HCT116 (cell line): ENCODE data around the gene KIF5A. TPM values are rescaled to one million over a fixed set of nuclear protein-coding genes. Genes with fewer than 3 reads are reported as not detected.

Experiments used
- ATAC-seq: fragments of 200-7000 bp; cut with Tn5 transposase; 2 replicates; pipeline ENCODE4 v1.9.1; 2020; ENCODE audit warnings: mild to moderate bottlenecking, moderate library complexity
- BruUV-seq: library from RNA; stranded (reverse); fragments of 400-500 nt; replicated peaks from 2 replicates; lab custom pipeline; 2021; lab: Mats Ljungman, UMichigan
- CTCF ChIA-PET: fragments of 300-600 bp; sonication (Branson Sonifier 250); formaldehyde crosslinking; loops from one replicate; lab custom pipeline; 2021; ENCODE audit warnings: antibody characterized with exemption; lab: Charles Lee
- POLR2A ChIA-PET: fragments of 300-600, 350-600 bp; sonication (Branson Sonifier 250); formaldehyde crosslinking; loops from one replicate; lab custom pipeline; 2021; ENCODE audit warnings: antibody characterized with exemption; lab: Charles Lee
- RAD21 ChIA-PET, 2 experiments: fragments of 300-600 bp; sonication (Branson Sonifier 250); formaldehyde crosslinking; loops; one replicate each; lab custom pipeline; 2023; ENCODE audit warnings: low total read pairs in 2 of 2; ENCODE audit not compliant: uncharacterized antibody in 2 of 2, unreplicated experiment in 2 of 2, low non-redundant PET in 1 of 2; lab: Charles Lee
- DNase-seq: peaks from one replicate; pipeline ENCODE4 v3.0.0-alpha.2; 2010; ENCODE audit warnings: low read depth, low spot score
- H2AFZ ChIP-seq: fragments of 200-600 bp; shearing (Covaris generic), sonication (generic); 2 replicates; pipeline ENCODE4 v1.6.1; 2017; ENCODE audit warnings: low read depth, mixed run types, mixed read lengths, antibody characterized with exemption, low read length; ENCODE audit not compliant: poor library complexity, severe bottlenecking
- H3K27ac ChIP-seq: 2 replicates; pipeline ENCODE4 v1.5.1; 2012; ENCODE audit warnings: low read depth, low read length
- H3K27me3 ChIP-seq: fragments of 200-600 bp; sonication (generic); 2 replicates; pipeline ENCODE4 v1.6.1; 2016; ENCODE audit warnings: mixed run types, low read length, mixed read lengths; ENCODE audit not compliant: insufficient read depth
- H3K36me3 ChIP-seq, 2 experiments: fragments of 200-500 bp in 1 of 2; fragments of 200-600 bp in 1 of 2; sonication (Bioruptor generic) in 1 of 2; sonication (generic) in 1 of 2; 2 replicates each; pipeline versions ENCODE4 v1.5.1 to v1.6.1; 2014 to 2016; ENCODE audit warnings: low read length in 2 of 2, inconsistent platforms in 1 of 2, mixed read lengths in 1 of 2, mixed run types in 1 of 2; ENCODE audit not compliant: insufficient read depth in 2 of 2, control insufficient read depth in 1 of 2
- H3K4me1 ChIP-seq, 2 experiments: fragments of 200-600 bp in 1 of 2; sonication (generic) in 1 of 2; 2 replicates each; pipeline versions ENCODE4 v1.5.1 to v1.6.1; 2012 to 2017; ENCODE audit warnings: low read length in 2 of 2, inconsistent platforms in 1 of 2, mild to moderate bottlenecking in 1 of 2, mixed read lengths in 1 of 2, mixed run types in 1 of 2, moderate library complexity in 1 of 2; ENCODE audit not compliant: insufficient read depth in 2 of 2, control insufficient read depth in 1 of 2
- H3K4me2 ChIP-seq: fragments of 200-600 bp; sonication (generic); 2 replicates; pipeline ENCODE4 v1.6.1; 2017; ENCODE audit warnings: mixed run types, low read length, mixed read lengths
- H3K4me3 ChIP-seq, 2 experiments: fragments of 200-600 bp in 1 of 2; sonication (generic) in 1 of 2; replicated peaks in 1 of 2; 2 replicates each; pipeline ENCODE4 v1.5.1; 2011 to 2016; ENCODE audit warnings: low read length in 2 of 2, control low read depth in 1 of 2, low read depth in 1 of 2, mild to moderate bottlenecking in 1 of 2, mixed read lengths in 1 of 2, mixed run types in 1 of 2
- H3K79me2 ChIP-seq: fragments of 200-600 bp; sonication (generic); 2 replicates; pipeline ENCODE4 v1.6.1; 2017; ENCODE audit warnings: mild to moderate bottlenecking, mixed run types, low read length, moderate library complexity, mixed read lengths; ENCODE audit not compliant: insufficient read depth
- H3K9ac ChIP-seq: fragments of 200-600 bp; sonication (generic); 2 replicates; pipeline ENCODE4 v1.6.1; 2016; ENCODE audit warnings: low read length, mixed read lengths
- H3K9me2 ChIP-seq: fragments of 200-600 bp; sonication (generic), shearing (Covaris generic); 2 replicates; pipeline ENCODE4 v1.6.1; 2017; ENCODE audit warnings: mixed run types, mild to moderate bottlenecking, moderate library complexity; ENCODE audit not compliant: insufficient read depth
- H3K9me3 ChIP-seq, 2 experiments: fragments of 200-500 bp in 1 of 2; fragments of 200-600 bp in 1 of 2; sonication (Bioruptor generic) in 1 of 2; sonication (generic) in 1 of 2; 2 replicates each; pipeline ENCODE4 v1.6.1; 2014 to 2017; ENCODE audit warnings: low read length in 2 of 2, mixed read lengths in 2 of 2, inconsistent platforms in 1 of 2, low read depth in 1 of 2, mild to moderate bottlenecking in 1 of 2, mixed run types in 1 of 2, moderate library complexity in 1 of 2; ENCODE audit not compliant: control insufficient read depth in 1 of 2, insufficient read depth in 1 of 2
- H4K20me1 ChIP-seq: fragments of 200-600 bp; sonication (generic), shearing (Covaris generic); 2 replicates; pipeline ENCODE4 v1.6.1; 2017; ENCODE audit warnings: mixed run types, mild to moderate bottlenecking, moderate library complexity; ENCODE audit not compliant: insufficient read depth
- CBX3 ChIP-seq: IDR thresholded peaks from 2 replicates; pipeline ENCODE4 v1.6.1; 2012; ENCODE audit warnings: low read depth
- CEBPB ChIP-seq: IDR thresholded peaks from 2 replicates; pipeline ENCODE4 v1.6.1; 2012; ENCODE audit warnings: low read depth
- CTCF ChIP-seq, 3 experiments: fragments of 200-600 bp in 1 of 3; sonication (generic) in 1 of 3; IDR thresholded peaks in 2 of 3; conservative IDR thresholded peaks in 1 of 3; 2 replicates each; pipeline ENCODE4 v1.5.1; 2012 to 2017; ENCODE audit warnings: low read depth in 2 of 3, low read length in 2 of 3, antibody characterized with exemption in 1 of 3, borderline replicate concordance in 1 of 3, control low read depth in 1 of 3, mild to moderate bottlenecking in 1 of 3, mixed read lengths in 1 of 3, mixed run types in 1 of 3, moderate library complexity in 1 of 3; ENCODE audit not compliant: insufficient read depth in 1 of 3
- EGR1 ChIP-seq: IDR thresholded peaks from 2 replicates; pipeline ENCODE4 v1.6.1; 2012; ENCODE audit warnings: low read depth
- ELF1 ChIP-seq: IDR thresholded peaks from 2 replicates; pipeline ENCODE4 v1.6.1; 2012; ENCODE audit warnings: low read depth, borderline replicate concordance
- EZH2phosphoT487 ChIP-seq: fragments of 200-600 bp; IDR thresholded peaks from 2 replicates; pipeline ENCODE4 v1.6.1; 2018; ENCODE audit warnings: antibody characterized with exemption, borderline replicate concordance
- POLR2A ChIP-seq: IDR thresholded peaks from 2 replicates; pipeline ENCODE4 v1.7.0; 2011; ENCODE audit warnings: borderline replicate concordance; ENCODE audit not compliant: insufficient read depth, insufficient read length; ENCODE audit errors: extremely low read depth
- POLR2AphosphoS5 ChIP-seq: IDR thresholded peaks from 2 replicates; pipeline ENCODE4 v1.6.1; 2011; ENCODE audit warnings: mild to moderate bottlenecking, low read depth, low read length, moderate library complexity
- RAD21 ChIP-seq: IDR thresholded peaks from 2 replicates; pipeline ENCODE4 v1.6.1; 2012; ENCODE audit warnings: low read depth, mild to moderate bottlenecking
- REST ChIP-seq: IDR thresholded peaks from 2 replicates; pipeline ENCODE4 v1.6.1; 2012; ENCODE audit warnings: low read depth
- SRF ChIP-seq: IDR thresholded peaks from 2 replicates; pipeline ENCODE4 v1.6.1; 2012; ENCODE audit warnings: low read depth
- intact Hi-C: fragments of 100-400 bp; cut with micrococcal nuclease; formaldehyde crosslinking; loops from 2 replicates; pipeline ENCODE4 v1.10.0; 2022
- total RNA-seq: library from RNA; stranded (reverse); gene quantifications from one replicate; pipeline ENCODE4 v1.2.1, GENCODE V29; 2021; ENCODE audit not compliant: unreplicated experiment

The KIF5A gene
- total RNA-seq, 1 experiment from 2014 or later, result 5.2 TPM

DNA sequence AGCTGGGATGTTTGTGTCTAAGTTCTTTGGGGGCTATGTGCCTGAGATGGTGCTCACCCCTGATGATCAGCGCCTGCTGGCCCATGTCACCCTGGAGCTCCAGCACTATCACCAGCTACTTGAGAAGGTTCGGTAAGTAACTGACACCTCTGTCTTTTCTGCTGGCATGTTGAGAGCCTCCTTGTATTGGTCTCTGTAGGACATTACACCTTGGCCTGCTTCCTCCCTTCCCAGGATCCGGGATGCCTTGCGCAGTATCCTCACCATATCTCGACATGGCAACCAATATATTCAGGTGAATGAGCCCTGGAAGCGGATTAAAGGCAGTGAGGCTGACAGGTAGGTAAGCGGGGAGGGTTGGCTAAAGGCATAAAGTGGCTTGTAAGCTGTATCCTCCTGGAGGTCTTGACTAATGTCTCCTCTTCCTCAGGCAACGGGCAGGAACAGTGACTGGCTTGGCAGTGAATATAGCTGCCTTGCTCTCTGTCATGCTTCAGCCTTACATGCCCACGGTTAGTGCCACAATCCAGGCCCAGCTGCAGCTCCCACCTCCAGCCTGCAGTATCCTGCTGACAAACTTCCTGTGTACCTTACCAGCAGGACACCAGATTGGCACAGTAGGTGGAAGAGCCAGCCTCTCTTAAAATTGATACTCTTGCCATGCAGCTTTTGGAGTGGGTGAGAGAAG is 35.0 kb upstream of the KIF5A start:
- H3K4me3 ChIP-seq, result no peak overlapping the region
- ATAC-seq (no peak), DNase-seq (no peak)
- H3K36me3 ChIP-seq, result peaks cover 51 to 59% of the 10 kb centered on the region in 2 experiments; a peak in 3 of 4 replicates
- ChIA-PET CTCF (no interaction called here), RAD21 (no interaction called here), POLR2A (interaction anchor here (0.8 to 2.4 kb wide), 3 partner anchors 10 to 212 kb away, joined by 3 to 8 read pairs (median 4); no protein-coding TSS in a partner anchor)
- peaks cover 7% of the 10 kb centered on the region; the same call in 1 of the 2 replicates for H4K20me1 ChIP-seq
- H3K9me2 ChIP-seq, result no peaks in the 10 kb centered on the region
- TF ChIP-seq POLR2AphosphoS5 (peak; percentile 54), SRF (no peak), POLR2A (no peak), ELF1 (no peak)
- H3K9ac ChIP-seq, result no peak overlapping the region
- no TSS peak for BruUV-seq
- intact Hi-C loops, result no loop called here
- H2AFZ ChIP-seq, result no peak overlapping the region
- peak overlapping the region; percentile 40; the same call in 1 of the 2 replicates for H3K27ac ChIP-seq
- no peak overlapping the region for H3K4me2 ChIP-seq
- peaks cover 41% of the 10 kb centered on the region for H3K79me2 ChIP-seq
- H3K9me3 ChIP-seq, result no peaks in the 10 kb centered on the region
- no peaks in the 10 kb centered on the region for H3K27me3 ChIP-seq
- H3K4me1 ChIP-seq, result peaks cover 4 to 20% of the 10 kb centered on the region in 2 experiments; a peak in 3 of 4 replicates

DNA sequence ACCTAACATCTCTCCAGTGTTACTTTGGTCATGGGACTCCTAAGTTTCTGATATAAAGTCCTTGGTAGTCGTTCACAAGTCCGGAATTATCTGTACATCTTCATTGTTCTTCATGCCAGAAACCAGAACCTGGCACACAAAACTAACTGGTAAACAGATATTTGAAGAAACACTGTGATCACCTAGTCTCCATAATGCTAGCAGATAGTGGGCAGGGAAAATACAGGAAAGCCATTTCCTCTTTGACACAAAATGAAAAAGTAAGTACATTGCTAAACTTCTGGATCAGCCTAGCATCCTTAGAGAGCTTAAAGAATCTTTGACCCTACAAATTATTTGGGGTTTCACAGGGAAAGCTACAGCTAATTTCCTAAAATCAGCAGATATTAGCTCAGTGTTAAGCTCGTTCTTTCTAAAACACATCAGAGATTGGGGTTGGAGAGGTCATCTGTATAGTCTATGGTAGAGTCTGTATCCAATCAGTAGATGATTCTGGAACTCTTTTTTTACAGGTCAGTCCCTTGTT is 34.4 kb upstream of the KIF5A start:
- Histone ChIP-seq H3K9ac (no peak overlapping the region), H2AFZ (no peak overlapping the region), H4K20me1 (peaks cover 7% of the 10 kb centered on the region; the same call in 1 of the 2 replicates), H3K4me3 (no peak overlapping the region), H3K27ac (peak overlapping the region; percentile 40), H3K9me2 (no peaks in the 10 kb centered on the region), H3K79me2 (peaks cover 45% of the 10 kb centered on the region), H3K9me3 (no peaks in the 10 kb centered on the region), H3K36me3 (peaks cover 50 to 59% of the 10 kb centered on the region in 2 experiments; a peak in 3 of 4 replicates), H3K4me1 (peaks cover 4 to 20% of the 10 kb centered on the region in 2 experiments; a peak in 3 of 4 replicates), H3K4me2 (no peak overlapping the region), H3K27me3 (no peaks in the 10 kb centered on the region)
- ChIA-PET CTCF (no interaction called here), RAD21 (no interaction called here), POLR2A (interaction anchor here (0.8 to 2.4 kb wide), 3 partner anchors 10 to 211 kb away, joined by 3 to 8 read pairs (median 4); no protein-coding TSS in a partner anchor)
- DNase-seq, result no peak
- ATAC-seq, result no peak
- intact Hi-C loops, result no loop called here
- BruUV-seq, result no TSS peak
- TF ChIP-seq CTCF (IDR thresholded peaks at IDR 0.05 in 2 of 3, conservative IDR thresholded peaks at IDR 0.05 in 1 of 3; ENCODE audit: borderline replicate concordance in 1 of 3, insufficient read depth in 1 of 3, low read depth in 2 of 3, low read length in 2 of 3), result no peak
- TF ChIP-seq CBX3, result no peak
- no peak for TF ChIP-seq REST
- no peak for TF ChIP-seq EZH2phosphoT487
- no peak for TF ChIP-seq CEBPB
- no peak for TF ChIP-seq POLR2A
- TF ChIP-seq EGR1, result no peak
- no peak for TF ChIP-seq SRF
- no peak for TF ChIP-seq ELF1
- no peak for TF ChIP-seq RAD21
